Psoas muscle (tissue), 8 donors: ENCODE data around the gene UNK. TPM values are rescaled to one million over a fixed set of nuclear protein-coding genes. Genes with fewer than 3 reads are reported as not detected.
"Not testable (repeated sequence)": the region's sequence is repeated elsewhere in the genome, so short reads cannot be mapped to it uniquely, and the experiment has no call there.

ENCODE experiments used
- ATAC-seq, 4 donors: fragments of 200-7000 bp; cut with Tn5 transposase; one replicate each; pipeline ENCODE4 v1.9.1; 2020; ENCODE audit warnings: moderate library complexity in 3 of 4, mild to moderate bottlenecking in 2 of 4
- DNase-seq, 2 donors: peaks; one replicate each; pipeline ENCODE4 v3.0.0-alpha.2; 2020
- H3K27ac ChIP-seq: fragments of 200-600 bp; one replicate; pipeline ENCODE4 v1.8.0; 2022
- H3K27me3 ChIP-seq, 3 donors: fragments of 200-600 bp in 1 of 3; one replicate each; pipeline versions ENCODE4 v1.6.1 to v1.8.0; 2013 to 2022; ENCODE audit warnings: low read length in 2 of 3, mild to moderate bottlenecking in 2 of 3, moderate library complexity in 1 of 3; ENCODE audit not compliant: insufficient read depth in 3 of 3
- H3K36me3 ChIP-seq, 2 donors: fragments of 200-600 bp in 1 of 2; one replicate each; pipeline versions ENCODE4 v1.6.1 to v1.8.0; 2013 to 2022; ENCODE audit warnings: low read depth in 1 of 2, mild to moderate bottlenecking in 1 of 2, moderate library complexity in 1 of 2; ENCODE audit not compliant: insufficient read depth in 1 of 2
- H3K4me1 ChIP-seq: fragments of 200-600 bp; one replicate; pipeline ENCODE4 v1.8.0; 2022
- H3K4me3 ChIP-seq: fragments of 200-600 bp; one replicate; pipeline ENCODE4 v1.8.0; 2022; ENCODE audit warnings: mild to moderate bottlenecking
- H3K9me3 ChIP-seq: fragments of 200-600 bp; one replicate; pipeline ENCODE4 v1.8.0; 2022
- WGBS, 3 donors: extraction: QIAGEN DNeasy Blood & Tissue Kit; methylation state at CpG; one replicate each; pipeline versions ENCODE4 v1.1.6 to v1.1.7; 2013; 5-methylcytosine and 5-hydroxymethylcytosine counted together
- intact Hi-C, 2 donors: fragments of 100-400 bp; cut with DNase I; formaldehyde crosslinking; loops; one replicate each; pipeline versions ENCODE4 v1.11.0 to v1.14.2; 2022
- polyA plus RNA-seq, 3 donors: library from polyadenylated mRNA; stranded (reverse); fragments of 200-250 nt; gene quantifications; one replicate each; pipeline ENCODE4 v1.2.3, GENCODE V29; 2013
- total RNA-seq, 4 donors: library from RNA; stranded (reverse); fragmentation: NEBNext Ultra II Directional in 2 of 4; extraction: Animal tissue kit (Norgen Biotek cat#: 25700) in 2 of 4; gene quantifications; one replicate each; pipeline versions ENCODE4 v1.2.1 to v1.2.4, GENCODE V29; 2021 to 2023
- TF ChIP-seq, protein P1 (sequence below): fragments of 200-600 bp; IDR thresholded peaks from one replicate; pipeline ENCODE4 v1.8.0; 2022; ENCODE audit warnings: antibody characterized with exemption
- donor health status: healthy with polysubstance abuse.
- donor health status: DM: no; HTN: no; CAD: no; lungs with moderate emphysema.
- donor health status: Bipolar disorder and iron deficiency.
- donor health status: healthy.
- donor health status: DM: yes; HTN: yes; CAD: no.
- donor health status: DM: no; HTN: no; CAD: no.
- donor health status: DM: no; HTN: no; CAD: no.
- donor health status: DM: yes; HTN: yes; CAD: no.

Gene UNK
- total and polyA plus RNA-seq, 7 donors = 6.9 to 13.7 (median 8.2) TPM

DNA sequence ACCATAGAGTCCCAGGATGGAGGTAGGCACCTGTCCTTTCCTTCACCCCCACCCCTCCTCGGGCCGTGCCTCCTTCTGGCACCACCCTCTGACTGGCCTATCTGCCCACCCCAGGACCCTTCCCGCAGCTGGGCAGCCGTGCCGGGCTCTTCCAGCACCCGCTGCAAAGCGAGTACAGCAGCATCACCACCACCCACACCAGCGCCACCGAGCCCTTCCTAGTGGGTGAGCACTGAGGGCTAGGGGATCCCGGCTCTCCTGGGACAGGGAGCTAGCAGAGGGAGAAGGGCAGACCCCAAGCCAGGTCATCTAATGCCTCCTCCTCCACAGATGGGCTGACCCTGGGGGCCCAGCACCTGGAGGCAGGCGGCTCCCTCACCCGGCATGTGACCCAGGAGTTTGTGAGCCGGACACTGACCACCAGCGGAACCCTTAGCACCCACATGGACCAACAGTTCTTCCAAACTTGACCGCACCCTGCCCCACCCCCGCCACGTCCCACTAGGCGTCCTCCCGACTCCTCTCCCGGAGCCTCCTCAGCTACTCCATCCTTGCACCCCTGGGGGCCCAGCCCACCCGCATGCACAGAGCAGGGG lies 27.4 kb upstream of the UNK start:
- TF ChIP-seq, protein P1, sequence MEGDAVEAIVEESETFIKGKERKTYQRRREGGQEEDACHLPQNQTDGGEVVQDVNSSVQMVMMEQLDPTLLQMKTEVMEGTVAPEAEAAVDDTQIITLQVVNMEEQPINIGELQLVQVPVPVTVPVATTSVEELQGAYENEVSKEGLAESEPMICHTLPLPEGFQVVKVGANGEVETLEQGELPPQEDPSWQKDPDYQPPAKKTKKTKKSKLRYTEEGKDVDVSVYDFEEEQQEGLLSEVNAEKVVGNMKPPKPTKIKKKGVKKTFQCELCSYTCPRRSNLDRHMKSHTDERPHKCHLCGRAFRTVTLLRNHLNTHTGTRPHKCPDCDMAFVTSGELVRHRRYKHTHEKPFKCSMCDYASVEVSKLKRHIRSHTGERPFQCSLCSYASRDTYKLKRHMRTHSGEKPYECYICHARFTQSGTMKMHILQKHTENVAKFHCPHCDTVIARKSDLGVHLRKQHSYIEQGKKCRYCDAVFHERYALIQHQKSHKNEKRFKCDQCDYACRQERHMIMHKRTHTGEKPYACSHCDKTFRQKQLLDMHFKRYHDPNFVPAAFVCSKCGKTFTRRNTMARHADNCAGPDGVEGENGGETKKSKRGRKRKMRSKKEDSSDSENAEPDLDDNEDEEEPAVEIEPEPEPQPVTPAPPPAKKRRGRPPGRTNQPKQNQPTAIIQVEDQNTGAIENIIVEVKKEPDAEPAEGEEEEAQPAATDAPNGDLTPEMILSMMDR = no peak
- intact Hi-C loops = no loop called here
- H3K27me3 ChIP-seq = no peaks in the 10 kb centered on the region
- 89 to 94% (median 91%) methylated on average over 19 to 21 of the region's 21 CpGs for WGBS, 3 donors
- DNase-seq (peak in 1 of 2 donors; percentile 56), ATAC-seq (no peak)
- no peak overlapping the region for H3K27ac ChIP-seq
- H3K4me1 ChIP-seq = peaks cover 8% of the 10 kb centered on the region
- no peak overlapping the region for H3K4me3 ChIP-seq
- H3K36me3 ChIP-seq = no peaks in the 10 kb centered on the region
- no peaks in the 10 kb centered on the region for H3K9me3 ChIP-seq

DNA sequence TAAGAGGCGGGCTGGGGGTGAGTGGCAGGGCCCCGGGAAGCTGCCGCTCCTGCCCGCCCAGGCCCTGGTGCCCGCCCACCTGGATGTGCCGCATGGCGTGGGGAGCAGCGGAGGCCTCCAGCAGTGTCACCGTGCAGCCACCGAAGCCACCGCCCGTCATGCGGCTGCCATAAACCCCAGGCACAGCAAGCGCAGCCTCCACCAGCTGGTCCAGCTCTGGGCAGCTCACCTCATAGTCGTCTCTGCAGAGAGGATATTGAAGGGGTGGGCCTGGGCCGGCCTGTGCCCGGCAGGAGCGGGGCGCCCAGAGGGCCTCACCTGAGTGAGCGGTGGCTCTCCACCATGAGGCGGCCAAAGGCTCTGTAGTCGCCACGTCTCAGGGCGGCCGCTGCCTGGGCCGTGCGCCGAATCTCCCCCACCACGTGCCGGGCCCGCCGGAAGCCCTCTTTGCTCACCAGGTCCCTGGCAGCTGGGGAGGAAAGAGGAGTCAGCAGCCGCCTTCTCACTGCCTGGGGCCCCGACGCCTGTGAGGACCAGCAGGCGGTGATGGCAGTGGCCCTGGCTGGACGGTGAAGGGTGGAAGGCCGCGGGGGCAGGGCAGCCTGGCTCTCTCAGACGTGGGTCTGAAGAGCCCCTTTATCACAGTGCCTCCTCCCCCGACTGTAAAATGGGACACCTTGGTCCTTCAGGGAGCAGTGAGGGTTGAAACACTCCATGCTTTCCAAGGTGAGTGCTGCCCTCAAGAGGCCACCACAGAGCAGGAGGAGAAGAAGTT lies 26.3 kb upstream of the UNK start:
- ATAC-seq = no peak
- TF ChIP-seq, protein P1 = no peak
- peak in 1 of 2 donors; percentile 45 for DNase-seq
- Histone ChIP-seq H3K27me3 (no peaks in the 10 kb centered on the region), H3K4me3 (no peak overlapping the region), H3K9me3 (no peaks in the 10 kb centered on the region), H3K36me3 (no peaks in the 10 kb centered on the region), H3K4me1 (peaks cover 8% of the 10 kb centered on the region), H3K27ac (no peak overlapping the region)
- 91% methylated on average over 37 to 41 of the region's 41 CpGs for WGBS, 3 donors
- intact Hi-C loops = no loop called here

DNA sequence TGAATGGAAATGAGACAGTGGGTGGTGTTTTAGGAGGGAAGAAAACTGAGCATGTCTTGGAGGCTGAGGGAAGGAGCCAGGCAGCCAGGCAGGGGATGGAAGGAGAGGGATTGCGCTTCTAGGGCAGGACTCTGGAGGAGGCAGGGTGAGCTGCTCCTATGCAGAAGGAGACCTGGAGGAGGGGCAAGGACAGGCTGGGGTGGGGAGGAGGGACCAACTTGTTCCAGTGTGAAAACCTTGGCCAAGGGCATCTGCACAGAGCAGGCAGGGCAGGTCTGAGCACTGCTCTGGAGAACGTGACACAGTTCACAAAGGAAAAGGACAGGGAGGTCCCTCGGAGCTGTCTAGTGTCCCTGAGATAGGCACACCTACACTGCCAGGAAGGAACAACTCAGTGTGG lies 25.1 kb upstream of the UNK start:
- DNase-seq = peak in 1 of 2 donors; percentile 25
- intact Hi-C loops = no loop called here

DNA sequence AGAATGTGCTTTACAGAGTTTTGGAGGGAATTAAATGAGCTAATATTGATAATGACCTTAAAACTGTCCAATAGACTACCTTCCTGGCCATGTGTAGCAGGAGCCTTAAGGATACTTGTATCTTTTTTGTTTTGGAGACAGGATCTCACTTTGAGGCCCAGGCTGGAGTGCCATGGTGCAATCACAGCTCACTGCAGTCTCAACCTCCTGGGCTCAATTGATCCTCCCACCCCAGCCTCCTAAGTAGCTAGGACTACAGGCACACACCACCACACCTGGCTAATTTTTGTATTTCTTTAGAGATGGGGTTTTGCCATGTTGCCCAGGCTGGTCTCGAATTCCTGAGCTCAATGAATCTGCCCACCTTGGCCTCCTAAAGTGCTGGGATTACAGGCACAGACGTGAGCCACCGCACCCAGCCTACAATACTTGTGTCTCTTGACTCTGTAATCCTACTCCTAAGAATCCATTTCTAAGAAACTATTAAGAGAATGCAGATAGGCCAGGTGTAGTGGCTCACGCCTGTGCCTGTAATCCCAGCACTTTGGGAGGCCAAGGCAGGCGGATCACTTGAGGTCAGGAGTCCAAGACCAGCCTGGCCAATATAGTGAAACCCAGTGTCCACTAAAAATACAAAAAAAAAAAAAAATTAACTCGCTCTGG lies 24.5 kb upstream of the UNK start:
- H3K27ac ChIP-seq, H3K36me3 ChIP-seq, intact Hi-C loops, H3K27me3 ChIP-seq, H3K4me3 ChIP-seq, ATAC-seq, H3K9me3 ChIP-seq: not testable (repeated sequence)
- peaks cover 12% of the 10 kb centered on the region for H3K4me1 ChIP-seq
- DNase-seq = peak in 1 of 2 donors; percentile 12
- WGBS, 3 donors = 75 to 91% (median 85%) methylated on average over 6 of the region's 6 CpGs

More for the DNA sequence above, 25.1 kb upstream of the UNK start:
- H3K27ac ChIP-seq = no peak overlapping the region
- TF ChIP-seq, protein P1 = no peak
- no peaks in the 10 kb centered on the region for H3K36me3 ChIP-seq
- no peak overlapping the region for H3K4me3 ChIP-seq
- no peaks in the 10 kb centered on the region for H3K9me3 ChIP-seq
- ATAC-seq = no peak
- no peaks in the 10 kb centered on the region for H3K27me3 ChIP-seq
- WGBS, 3 donors = 88 to 94% (median 89%) methylated on average over 3 of the region's 3 CpGs
- H3K4me1 ChIP-seq = peaks cover 11% of the 10 kb centered on the region
